ENCODE data around the gene RLIM.
"Not testable (repeated sequence)": the region's sequence is repeated elsewhere in the genome, so short reads cannot be mapped to it uniquely, and the experiment has no call there.

Gene RLIM, protein sequence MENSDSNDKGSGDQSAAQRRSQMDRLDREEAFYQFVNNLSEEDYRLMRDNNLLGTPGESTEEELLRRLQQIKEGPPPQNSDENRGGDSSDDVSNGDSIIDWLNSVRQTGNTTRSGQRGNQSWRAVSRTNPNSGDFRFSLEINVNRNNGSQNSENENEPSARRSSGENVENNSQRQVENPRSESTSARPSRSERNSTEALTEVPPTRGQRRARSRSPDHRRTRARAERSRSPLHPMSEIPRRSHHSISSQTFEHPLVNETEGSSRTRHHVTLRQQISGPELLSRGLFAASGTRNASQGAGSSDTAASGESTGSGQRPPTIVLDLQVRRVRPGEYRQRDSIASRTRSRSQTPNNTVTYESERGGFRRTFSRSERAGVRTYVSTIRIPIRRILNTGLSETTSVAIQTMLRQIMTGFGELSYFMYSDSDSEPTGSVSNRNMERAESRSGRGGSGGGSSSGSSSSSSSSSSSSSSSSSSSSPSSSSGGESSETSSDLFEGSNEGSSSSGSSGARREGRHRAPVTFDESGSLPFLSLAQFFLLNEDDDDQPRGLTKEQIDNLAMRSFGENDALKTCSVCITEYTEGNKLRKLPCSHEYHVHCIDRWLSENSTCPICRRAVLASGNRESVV

DNA sequence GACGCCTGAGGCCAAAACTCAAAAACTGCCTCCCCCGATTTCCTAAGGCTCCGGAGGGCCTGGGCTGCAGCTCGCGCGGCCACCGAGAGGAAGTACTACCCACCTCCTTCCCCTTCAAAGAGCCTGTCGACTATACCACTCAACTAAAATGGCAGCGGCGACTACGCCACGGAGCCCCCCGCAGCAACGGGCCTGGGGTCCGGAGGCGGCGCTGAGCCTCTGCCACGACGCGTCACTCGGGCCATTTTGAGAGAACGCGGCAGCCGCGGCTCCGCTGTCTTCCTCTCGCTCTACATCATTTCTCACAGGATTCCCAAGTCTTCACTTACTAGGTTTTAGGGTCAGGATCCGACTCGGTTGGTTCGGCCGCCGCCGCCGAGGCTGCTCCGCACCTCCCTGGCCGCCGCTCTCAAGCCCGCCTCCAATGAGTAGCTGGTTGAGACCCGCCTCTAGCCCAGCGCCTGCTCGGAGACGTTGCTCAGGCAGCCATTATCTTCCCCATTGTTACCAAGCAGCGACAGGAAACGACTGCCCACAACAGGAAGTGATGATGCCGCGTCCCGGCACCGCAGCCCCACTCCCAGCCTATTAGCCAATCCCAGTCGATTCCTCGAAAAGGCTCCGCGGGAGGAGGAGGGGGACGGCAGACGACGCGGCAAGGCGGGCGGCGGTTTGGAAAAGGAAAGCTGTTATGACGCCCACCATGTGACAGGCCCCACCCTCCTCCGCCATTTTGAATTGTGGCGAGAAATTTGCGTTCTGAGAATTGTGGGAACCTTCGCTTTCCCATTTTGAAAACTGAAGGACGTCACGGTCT is at the start of gene RLIM:
Gene RLIM (minus strand): TSS at position 532 of the 817 bp plus-strand sequence. CDS start 18,647 bp downstream, outside the sequence.
- peak; percentile 76 for DNase-seq (ENCODE audit: low read depth)

DNA sequence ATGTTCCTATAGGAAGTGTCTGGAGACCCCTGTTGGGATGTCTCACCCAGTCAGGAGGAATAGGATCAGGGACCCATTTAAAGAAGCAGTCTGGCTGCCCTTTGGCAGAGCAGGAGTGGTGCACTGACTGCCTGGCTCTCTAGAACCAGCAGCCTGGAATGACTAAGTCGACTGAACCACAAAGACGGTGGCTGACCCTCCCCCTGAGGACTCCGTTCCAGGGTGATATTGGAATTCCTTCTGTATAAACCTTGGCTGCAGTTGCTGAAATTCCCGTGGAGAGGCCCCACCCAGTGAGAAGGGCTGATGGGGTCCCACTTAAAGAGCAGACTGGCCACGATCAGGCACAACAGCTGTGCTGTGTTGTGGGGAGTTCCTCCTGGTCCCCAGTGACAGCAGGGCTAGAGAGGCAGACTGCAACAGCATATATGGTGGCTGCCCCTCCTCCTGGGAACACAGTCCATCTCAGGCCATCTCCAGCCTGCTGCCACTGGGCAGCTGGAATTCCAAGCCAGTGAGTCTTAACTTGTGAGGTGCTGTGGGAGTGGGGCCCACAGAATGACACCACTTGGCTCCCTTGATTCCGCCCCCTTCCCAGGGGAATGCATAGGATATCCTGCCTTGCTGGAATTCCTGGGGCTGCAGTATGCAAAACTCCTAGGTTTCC is 41.8 kb upstream of the RLIM start:
- DNase-seq (ENCODE audit: low read depth): no peak

DNA sequence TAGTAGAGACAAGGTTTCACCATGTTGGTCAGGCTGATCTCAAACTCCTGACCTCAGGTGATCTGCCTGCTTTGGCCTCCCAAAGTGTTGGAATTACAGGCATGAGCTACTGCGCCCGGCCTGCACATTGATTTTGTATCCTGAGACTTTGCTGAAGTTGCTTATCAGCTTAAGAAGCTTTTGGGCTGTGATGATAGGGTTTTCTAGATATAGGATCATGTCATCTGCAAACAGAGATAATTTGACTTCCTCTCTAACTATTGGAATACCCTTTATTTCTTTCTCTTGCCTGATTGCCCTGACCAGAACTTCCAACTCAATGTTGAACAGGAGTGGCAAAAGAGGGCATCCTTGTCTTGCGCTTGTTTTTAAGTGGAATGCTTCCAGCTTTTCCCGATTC is 40.5 kb upstream of the RLIM start:
- DNase-seq (ENCODE audit: low read depth): not testable (repeated sequence)

DNA sequence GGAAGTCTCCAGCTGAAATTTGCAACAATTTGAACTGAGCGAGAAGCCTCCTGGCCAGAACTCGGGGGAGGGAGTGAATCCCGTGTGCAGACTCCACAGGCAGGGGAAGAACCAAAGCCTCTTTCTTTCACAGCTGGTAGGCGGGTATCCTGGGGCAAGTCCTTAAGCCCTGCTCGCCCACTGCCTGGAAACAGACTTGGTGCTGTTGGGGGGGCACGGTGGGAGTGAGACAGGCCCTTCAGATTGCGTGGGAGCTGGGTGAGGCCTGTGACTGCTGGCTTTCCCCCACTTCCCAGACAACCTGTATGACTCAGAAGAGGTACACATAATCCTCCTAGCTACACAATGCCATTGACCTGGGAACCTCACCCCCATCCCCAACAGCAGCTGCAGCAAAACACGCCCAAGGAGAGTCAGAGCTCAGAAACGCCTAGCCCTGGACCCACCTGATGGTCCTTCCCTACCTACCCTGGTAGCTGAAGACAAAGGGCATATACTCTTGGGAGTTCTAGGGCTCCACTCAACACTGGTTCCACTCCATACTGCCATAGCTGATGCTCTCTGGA is 22.4 kb upstream of the RLIM start:
- DNase-seq (ENCODE audit: low read depth): no peak

DNA sequence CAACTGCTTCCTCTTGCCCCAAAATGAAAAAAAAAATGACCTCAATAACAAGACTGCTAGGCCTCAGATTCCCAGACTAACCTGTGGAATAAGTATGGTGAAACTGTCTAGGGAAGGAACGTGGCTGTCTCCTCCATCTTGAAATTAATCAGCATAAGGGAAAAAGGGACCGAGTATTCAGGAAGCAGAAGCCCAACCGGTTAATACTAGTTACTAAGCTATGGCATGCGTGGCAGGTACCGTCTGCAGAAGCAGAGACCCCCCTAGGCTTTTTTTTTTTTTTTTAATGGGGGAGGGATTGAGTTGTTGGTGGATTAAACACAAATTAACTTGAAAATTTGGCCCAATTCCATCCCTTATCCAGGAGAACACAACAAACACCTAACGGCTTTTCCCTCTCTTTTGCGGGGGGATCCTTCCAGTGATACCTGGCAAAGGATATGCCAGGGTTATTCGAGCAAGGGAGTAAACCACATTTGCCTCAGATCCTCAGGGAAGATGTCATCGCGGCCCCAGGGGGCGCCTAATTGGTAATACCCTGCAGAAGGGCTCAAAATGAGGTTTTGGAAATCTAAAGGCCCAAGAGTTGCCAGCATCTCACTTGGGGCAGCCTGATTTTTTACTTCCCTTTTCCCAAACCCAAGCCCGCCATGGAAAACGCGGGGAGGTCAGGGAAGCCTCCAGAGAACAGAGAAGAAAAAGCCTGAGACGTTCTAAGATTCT is 893 bp downstream of the RLIM start:
- peak; percentile 14 for DNase-seq (ENCODE audit: low read depth)

DNA sequence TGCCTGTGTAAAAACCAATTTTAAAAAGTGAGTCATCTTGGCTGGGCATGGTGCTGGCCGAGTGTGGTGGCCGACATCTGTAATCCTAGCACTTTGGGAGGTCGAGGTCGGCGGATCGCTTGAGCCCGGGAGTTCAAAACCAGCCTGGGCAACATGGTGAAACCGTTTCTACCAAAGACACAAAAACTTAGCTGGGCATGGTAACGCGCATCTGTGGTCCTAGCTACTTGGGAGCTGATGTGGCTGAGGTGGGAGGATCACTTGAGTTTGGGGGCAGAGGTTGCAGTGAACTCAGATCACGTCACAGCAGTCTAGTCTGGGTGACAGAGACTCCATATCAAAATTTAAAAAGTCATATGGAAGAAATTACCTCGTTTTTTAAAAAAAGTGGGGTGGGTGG is 7.6 kb downstream of the RLIM start:
- no peak for DNase-seq (ENCODE audit: low read depth)

DNA sequence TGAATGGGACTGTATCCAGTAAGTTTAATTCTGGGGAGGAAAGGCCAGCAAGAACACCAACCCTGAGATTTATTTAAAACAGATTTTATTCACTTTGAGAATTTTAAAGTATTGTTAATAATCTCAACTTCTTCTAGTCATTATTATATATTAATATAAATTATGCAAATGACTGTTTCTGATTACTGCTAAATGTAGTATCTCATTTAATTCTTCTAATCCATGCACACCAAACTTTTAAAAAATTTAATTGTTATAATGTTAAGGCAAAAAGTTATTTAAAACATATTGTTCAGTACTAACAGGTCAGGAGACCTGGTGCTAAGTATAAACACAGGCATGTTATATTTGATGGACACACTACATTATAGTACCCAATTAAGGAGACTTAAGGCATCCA is 8.1 kb downstream of the RLIM start:
- no peak for DNase-seq (ENCODE audit: low read depth)

DNA sequence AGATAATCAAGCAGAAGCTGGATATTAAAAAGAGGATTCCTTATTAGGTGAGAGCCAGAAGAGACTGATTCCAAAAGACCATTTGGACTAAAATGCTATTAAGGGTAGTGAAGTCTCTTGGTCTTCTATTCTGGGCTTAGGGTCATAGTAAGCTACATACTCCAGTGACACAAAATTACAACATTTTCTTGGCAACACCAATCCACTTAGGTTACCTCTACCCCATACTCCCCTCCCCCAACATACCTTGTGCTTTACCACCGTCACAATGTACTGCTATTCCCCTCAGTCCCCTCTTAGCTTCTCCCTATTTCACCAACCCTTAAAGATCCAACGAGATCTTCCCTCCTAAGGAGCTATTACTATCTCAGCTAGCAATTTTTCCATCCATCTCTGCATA is 11.4 kb downstream of the RLIM start:
- DNase-seq (ENCODE audit: low read depth): no peak

DNA sequence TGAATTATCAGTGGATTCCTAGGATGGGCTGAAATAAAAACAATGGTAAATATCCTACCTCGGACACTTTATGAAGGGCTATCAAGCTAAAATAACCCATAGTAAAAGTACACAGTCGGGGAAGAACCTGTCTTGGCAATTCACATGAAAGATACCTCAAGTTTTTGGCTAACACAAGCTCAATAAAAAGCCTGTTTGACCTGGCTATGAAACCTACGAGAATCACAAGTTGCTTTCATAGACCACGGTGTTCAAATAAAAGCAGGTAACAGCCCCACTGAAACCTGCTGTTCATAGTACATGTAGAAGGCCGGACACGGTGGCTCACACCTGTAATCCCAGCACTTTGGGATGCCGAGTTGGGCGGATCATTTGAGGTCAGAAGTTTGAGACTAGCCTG is 12.3 kb downstream of the RLIM start:
- DNase-seq (ENCODE audit: low read depth): no peak

DNA sequence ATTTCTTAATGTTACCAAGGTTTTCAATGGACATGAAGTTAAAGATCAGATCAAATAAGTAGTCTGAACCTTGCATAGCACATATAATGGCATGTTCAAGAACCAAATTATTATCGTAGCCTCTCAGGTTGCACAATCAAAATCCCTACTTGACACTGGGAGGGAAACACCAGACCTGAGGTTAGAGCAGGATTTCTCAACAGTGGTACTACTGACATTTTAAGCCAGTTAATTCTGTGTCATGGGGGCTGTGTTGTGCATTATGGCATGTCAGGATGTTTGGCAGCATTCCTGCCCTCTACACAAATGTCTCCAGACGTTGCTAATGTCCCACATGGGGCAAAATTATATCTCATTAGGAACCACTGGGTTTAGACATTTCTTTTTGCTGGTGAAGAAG is 20.8 kb downstream of the RLIM start:
- no peak for DNase-seq (ENCODE audit: low read depth)

DNA sequence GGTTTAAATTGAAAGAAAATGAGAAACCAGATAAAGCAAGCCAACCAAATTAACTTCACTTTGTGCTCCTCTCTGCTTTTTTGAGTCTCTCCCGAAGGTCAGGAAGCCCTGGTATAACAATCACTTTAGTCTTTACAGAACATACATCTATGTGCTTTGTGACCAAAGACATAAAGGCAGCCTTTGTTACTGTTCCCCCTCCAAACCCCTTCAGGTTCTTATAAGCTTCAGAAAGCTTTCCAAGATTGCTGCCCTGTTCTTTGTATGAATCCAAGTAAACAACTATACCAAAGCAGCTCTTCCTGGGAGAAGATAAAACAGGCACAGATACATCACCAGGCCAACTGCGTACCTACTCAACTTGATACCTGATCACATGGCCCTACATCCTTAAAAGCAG is 28.7 kb downstream of the RLIM start:
- no peak for DNase-seq (ENCODE audit: low read depth)

DNA sequence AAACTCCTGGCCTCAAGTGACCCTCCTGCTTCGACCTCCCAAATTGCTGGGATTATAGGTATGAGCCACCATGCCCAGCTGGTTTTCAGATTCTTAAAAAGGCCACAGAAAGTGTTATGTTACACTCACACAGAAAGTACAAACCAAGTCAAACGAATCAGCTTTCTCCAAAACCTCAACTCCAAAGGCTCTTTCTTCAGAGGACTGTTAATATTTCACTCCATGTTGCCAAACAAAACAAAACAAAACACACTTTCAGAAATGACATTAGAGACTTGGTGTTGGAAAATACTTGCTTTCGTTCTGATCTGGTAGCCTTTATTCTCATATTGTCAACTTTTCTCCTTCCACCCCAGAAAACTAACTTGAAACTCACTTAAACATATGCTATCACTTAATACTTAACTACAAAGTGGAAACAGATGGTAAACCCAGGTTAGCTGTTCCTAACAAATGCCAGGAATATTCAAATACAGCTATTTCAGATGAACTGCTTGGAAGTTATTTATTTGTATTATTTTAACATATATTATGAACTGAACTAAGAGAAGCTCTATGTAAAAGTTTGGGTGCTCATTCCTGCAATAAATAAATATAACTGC is 34.7 kb downstream of the RLIM start:
- no peak for DNase-seq (ENCODE audit: low read depth)

DNA sequence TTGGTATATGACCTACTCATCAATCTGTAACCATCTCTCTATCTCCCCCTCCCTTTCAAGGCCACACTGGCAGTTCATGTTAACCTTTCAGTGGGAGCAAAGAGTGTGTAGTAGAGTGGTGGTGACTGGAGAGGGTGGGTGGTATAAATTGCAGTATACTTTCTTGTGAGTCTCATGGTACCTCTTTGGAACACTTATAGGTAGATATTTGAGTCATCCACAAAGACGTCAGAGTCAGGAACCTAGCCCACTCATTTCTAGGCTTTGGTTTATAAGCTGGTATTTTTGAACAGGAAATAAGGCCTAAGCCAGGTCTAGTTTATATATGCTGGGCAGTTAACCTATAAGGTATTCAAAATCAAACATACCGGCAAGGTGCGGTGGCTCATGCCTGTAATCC is 36.3 kb downstream of the RLIM start:
- DNase-seq (ENCODE audit: low read depth): no peak

DNA sequence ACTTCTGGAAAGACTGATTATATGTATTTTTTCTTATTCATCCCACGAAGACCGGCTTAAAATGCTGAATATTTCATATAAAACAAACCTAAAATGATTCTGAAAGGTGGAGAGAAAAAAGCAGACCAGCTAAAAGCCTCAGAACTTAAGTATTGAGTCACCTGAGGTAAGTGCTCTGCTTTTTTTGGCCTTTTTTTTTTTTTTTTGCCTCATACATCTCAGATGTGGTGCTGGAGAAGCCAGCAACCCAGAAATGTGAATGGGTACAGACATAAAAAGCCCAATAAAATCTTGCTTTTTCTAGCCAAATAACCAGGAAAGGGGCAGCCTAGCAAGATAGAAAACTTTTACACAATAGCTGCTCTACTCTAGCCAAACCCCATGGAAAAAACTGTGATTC is 57.0 kb downstream of the RLIM start:
- no peak for DNase-seq (ENCODE audit: low read depth)

DNA sequence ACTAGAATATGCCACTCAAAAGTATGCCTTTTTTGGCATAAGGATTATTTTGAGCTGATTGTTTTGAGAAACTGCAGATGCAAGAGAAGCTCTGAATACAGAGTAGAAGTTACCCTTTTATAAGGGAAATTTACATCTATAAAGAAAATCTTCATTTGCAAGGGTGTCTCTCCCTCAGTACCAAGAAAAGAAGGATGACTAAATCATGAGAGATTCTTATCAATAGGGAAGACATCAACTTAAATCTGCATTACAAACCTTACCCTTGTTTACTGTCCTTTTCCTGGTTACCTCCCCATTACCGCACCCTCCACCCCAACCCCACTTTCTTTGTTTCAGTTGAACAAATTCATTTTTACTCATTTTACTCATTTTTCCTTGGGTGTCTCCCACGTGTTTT is 62.5 kb downstream of the RLIM start:
- no peak for DNase-seq (ENCODE audit: low read depth)

DNA sequence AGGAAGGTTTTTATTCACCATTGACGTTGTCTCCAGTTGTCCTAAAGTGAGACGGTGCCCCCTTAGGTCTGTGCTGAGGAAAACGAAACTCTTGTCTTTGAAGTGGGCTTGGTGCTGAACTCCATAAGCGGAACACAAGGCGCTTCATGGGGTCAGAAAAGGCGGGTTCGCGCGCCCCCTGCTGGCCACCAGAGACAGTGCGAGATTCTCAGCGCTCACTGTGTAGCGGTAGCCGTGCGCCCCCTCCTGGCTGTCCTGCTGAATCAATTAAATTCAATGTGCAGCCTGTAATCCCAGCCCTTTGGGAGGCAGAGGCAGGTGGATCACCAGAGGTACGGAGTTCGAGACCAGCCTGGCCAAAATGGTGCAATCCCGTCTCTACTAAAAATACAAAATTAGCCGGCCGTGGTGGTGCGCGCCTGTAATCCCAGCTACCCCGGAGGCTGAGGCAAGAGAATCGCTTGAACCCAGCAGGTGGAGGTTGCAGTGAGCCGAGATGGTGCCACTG is 64.1 kb downstream of the RLIM start:
- no peak for DNase-seq (ENCODE audit: low read depth)

DNA sequence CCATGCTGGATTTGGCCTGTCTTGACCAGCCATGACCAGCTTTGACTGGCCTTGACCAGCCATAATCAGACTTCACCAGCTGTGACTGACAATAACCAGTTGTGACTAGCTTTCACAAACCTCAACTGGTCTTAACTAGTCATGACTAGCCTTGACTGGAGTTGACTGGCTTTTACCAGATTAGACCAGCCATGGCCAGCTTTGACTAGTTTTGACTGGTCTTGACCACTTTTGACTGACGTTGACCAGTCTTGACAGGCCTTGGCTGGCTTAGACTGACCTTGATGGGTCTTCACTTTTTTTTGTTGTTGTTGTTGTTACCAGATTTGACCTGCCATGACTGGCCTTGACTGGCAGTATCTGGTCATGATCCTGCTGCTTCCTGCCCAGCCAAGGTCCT is 67.4 kb downstream of the RLIM start:
- no peak for DNase-seq (ENCODE audit: low read depth)

DNA sequence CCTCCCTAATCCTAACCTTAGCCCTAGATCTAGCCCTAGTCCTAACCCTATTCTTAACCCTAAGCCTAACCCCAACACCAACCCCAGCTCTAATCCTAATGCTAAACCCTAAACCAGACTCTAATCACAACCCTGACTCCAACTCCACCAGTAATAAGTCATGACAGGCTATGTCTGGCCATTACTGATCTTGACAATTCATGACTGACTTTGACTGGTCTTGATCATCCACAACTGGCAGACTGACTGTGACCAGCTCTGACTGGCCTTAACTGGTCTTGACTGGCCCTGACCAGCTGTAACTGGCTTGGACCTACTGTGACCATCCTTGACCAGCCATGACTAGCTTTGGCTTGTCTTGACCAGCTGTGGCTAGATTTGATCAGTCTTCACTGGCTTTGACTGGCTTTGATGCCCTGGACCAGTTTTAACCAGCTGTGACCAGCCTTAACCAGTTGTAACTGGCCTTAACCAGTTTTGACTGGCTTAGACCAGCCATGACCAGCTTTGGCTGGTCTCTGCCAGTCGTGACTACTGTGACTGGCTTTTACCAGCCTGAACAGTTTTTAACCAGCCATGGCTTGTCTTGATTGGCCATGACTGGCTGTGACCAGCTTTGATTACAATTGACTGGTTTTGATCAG is 68.4 kb downstream of the RLIM start:
- DNase-seq (ENCODE audit: low read depth): no peak

DNA sequence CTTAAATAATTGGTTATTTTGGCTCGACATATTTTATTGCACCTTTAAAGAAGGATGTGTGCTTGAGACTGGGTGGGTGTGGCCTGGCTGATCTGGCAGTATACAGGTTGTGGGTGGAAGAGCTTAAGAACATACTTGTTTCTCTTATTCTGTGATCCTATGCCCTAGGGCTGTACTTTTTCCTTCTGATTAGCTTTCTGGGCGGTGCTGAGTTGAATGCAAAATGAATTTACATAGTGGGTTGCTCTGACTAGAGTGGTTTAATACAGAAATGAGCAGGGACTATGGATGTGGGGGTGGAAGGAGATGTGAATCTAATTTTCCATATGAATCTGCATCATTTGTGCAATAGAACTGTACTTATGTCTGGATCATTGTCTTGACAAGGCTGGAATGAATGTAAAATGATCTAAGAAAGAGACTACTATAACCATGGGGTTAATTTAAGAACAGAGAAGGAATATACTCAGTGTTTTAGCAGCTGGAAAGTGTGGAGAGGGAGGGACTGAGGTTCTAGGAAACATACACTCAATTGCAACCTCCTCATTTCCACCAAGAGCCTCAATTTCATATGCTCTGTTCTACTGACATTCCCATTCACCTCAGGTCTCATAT is 73.7 kb downstream of the RLIM start:
- no peak for DNase-seq (ENCODE audit: low read depth)

Data from CMK (cell line).